NCI-H526 (cell line): ENCODE data around the gene ELOB.

Experiments used
- DNase-seq, 2 experiments: peaks; one replicate each; lab custom pipeline; 2025; lab: John Stamatoyannopoulos, UW

The ELOB gene

DNA sequence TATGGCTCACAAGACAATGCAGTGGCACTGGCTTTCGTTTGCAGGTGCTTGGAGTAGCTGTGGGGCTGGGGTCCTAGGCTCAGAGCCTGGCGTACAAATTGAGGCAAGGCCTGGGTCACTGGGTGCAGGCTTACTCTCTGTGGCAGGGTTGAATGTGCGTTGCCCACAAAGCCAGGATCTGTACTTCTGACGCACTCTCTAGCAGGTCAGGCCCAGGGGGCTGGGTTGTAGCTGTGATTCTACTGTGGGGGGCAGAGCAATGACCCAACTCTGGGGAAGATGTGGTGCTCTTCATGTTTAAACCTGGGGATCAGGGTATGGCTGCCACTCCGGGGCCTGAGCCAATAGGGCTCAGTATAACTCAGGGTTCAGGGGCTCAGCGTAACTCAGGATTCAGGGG is 33.6 kb upstream of the ELOB start:
- DNase-seq = no peak

DNA sequence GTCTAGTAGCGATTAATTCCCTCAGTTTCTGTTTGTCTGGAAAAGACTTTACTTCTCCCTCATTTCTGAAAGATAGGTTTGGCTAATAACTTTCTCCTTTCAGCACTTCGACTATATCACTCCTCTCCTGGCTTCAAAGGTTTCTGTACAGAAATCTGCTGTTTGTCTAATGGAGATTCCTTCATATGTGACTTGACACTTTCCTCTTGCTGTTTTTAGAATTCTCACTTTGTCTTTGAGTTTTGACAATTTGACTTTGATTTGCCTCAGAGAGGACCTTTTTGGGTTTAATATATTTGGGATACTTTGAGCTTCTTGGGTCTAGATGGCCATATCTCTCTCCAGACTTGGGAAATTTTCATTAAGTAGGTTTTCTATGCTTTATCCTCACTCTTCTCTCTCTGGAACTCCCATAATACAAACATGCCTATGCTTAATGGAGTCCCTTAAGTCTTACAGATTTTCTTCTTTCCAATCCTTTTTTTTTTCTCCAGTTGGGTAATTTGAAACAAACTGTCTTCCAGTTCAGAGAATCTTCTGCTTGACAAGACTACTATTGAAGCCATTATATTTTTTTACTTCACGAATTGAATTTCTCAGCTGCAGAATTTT is 32.2 kb upstream of the ELOB start:
- DNase-seq = no peak

DNA sequence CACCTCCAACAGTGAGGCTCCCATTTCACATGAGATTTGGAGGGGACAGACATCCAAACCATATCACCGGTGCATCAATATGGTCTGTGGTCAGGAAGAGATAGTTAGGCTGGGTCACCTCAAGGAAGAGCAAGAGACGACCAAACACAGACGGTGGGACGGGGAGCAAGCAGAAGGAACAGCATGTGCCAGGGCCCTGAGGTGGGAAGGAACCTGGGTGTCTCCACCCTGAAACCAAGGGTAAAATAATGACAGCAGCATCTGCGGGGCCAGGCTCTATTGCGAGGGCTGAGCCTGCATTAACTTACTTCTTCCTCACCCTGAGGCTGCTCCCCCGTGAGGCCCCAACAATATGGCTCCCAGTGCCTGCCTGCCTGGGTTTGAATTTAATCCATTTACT is 31.1 kb upstream of the ELOB start:
- no peak for DNase-seq

DNA sequence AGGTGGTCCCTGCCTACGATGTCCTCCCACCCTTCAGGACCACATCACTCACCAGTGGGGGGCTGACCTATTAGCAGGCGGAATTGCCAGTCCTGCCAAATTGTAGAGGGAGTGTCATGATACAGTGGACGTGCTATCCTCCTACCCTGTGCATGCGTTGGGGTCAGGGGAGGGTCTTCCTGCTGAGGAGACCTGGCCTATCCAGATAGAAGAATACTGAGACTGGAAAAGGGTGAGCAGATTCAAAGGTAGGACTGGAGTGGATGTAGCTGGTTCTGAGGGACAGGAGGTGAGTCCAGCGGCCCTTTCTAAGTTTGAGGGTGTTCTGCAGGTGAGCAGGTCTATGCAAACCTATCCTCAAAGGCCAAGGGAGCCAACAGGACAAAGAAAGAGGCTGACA is 29.2 kb upstream of the ELOB start:
- DNase-seq = no peak

DNA sequence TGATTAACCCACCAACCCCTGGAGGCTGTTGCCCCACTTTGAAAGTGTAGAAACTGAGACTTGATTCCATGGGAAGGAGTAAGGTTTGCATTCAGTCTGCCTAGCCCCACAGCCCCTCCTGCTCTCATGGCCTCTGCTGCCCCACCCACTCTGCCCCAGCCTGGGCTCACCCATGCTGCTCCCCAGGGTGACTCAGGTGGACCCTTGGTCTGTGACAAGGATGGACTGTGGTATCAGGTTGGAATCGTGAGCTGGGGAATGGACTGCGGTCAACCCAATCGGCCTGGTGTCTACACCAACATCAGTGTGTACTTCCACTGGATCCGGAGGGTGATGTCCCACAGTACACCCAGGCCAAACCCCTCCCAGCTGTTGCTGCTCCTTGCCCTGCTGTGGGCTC is 27.6 kb upstream of the ELOB start:
- no peak for DNase-seq

DNA sequence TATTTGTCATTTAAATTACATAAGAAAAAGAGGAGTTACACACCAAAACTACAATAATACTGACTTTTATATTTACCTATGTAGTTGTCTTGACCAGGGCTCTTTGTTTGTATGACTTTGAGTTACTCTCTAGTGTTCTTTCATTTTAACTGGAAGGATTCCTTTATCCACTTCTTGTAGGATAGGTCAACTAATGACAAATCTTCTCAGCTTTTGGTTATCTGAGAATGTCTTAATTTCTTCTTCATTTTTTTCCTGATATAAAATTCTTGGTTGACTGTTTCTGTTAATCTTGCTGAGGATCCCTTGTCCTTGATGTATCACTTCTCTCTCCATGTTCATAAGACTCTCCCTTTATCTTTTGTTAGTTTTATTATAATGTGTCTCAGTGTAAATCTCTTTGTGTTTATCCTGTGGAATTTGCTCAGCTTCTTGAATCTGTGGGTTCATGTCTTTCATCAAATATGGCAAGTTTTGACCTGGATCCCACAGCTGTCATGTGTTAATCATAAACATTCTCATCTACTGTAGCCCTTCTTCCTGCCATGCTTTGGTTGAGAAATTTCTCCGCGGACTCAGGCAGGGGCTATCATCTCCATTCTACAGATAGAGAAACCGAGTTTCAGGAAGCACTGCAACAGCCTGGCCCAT is 26.6 kb upstream of the ELOB start:
- DNase-seq = no peak

DNA sequence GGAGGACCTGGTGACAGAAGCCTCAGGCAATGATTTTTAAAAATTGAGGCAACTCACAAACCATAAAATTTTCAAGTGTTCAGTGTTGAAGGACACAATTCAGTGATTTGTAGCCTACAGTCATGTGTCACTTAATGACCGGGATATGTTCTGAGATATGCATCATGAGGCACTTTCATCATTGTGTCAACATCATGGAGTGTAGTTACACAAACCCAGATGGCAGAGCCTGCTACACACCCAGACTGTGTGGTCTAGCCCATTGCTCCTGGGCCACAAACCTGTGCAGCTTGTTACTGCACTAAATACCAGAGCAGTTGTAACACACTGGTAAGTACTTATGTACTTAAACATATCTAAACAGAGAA is 22.8 kb upstream of the ELOB start:
- no peak for DNase-seq

DNA sequence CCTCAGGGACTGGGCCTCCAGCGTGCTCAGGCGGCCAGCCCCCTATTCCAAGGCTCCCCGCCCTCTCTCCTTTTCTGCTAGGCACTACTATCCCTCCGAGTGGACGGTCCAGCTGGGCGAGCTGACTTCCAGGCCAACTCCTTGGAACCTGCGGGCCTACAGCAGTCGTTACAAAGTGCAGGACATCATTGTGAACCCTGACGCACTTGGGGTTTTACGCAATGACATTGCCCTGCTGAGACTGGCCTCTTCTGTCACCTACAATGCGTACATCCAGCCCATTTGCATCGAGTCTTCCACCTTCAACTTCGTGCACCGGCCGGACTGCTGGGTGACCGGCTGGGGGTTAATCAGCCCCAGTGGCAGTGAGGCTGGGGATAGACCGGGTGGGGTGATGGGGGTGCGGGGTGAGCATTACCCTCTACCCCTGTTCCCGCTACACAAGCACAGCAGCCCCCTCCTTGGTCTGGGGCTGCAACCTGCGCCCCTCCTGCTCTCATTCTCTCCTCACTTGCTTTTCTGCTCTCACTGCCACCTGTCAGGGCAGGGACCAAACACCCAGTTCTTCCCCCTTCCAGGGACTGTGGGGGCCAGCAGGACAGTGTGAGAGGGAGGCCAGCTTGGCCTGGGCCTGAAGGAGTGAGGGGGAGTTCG is 22.3 kb upstream of the ELOB start:
- DNase-seq = no peak

DNA sequence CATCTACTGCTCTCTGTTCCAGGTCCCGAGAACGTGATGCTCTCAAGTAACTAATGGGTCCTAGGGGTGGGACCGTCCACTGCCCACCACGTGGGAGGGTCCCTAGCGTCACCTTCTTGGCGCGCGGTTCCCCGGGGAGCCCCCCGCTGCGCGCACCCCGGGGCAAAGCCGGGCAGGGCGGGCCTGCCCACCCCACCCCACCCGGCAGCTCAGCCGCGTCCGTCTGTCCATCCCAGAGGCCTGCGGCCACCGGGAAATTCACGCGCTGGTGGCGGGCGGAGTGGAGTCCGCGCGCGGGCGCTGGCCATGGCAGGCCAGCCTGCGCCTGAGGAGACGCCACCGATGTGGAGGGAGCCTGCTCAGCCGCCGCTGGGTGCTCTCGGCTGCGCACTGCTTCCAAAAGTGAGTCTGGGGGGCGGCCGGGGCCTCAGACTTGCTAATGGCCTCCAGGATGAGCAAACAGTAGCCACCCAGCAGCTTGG is 21.7 kb upstream of the ELOB start:
- DNase-seq = no peak

DNA sequence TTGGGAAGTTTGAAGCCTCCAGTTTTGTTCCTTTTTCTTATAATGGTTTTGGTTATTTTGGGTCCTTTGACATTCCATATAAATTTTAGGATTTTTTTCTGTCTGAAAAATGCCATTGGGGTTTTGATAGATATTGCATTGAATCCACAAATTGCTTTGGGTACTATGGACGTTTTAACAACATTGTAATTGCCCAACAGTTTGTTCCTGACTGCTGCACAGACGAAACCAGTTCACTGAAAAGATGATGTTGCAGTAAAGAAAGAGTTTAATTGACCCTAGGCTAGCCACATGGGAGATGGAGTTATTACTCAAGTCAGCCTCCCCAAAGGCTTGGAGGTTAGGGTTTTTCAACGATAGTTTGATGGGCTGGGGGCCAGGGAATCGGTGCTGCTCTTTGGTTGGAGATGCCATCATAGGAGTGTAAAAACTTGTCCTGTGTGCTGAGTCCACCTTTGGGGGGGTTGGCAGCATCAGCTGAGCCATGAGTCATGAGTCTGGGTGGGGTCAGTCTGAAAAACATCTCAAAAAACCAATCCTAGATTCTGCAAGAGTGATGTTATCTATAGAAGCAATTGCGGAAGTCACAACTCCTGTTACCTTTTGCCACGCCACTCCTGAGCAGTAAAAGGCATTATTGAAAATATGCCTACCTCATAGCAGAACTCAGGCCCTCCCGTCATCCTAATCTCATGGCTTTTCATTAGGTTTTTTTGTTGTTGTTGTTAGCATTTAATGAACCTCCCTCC is 18.5 kb upstream of the ELOB start:
- DNase-seq = no peak

DNA sequence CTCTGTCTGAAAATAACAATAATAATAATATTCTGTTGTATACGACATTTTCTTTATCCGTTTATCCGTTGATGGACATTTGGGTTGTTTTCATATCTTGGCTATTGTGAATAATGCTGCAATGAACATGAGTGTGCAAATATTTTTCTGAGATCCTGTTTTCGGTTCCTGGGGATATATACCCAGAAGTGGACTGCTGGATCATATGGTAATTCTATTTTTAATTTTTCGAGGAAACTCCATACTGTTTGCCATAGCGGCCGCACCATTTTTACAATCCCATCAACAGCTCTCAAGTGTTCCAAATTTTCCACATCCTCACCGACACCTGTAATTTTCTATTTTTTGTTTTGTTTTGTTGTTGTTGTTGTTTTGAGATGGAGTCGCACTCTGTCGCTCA is 15.9 kb upstream of the ELOB start:
- no peak for DNase-seq

DNA sequence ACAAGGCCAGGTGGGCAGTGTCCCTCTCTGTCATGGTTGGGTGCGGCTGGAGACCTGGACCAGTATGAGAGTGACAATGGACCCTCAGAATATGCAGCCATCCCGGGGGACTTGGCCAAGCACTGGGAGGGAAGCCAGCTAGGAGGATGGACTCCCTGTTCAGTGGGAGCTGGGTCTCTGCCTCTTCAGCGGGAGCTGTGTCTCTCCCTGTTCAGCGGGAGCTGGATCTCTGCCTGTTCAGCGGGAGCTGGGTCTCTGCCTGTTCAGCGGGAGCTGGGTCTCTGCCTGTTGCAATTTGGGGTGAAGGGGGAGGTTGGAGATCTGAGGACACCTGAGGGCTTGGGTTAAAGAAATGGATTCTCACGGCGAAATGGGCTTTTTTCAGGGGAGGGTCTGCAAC is 14.1 kb upstream of the ELOB start:
- no peak for DNase-seq

DNA sequence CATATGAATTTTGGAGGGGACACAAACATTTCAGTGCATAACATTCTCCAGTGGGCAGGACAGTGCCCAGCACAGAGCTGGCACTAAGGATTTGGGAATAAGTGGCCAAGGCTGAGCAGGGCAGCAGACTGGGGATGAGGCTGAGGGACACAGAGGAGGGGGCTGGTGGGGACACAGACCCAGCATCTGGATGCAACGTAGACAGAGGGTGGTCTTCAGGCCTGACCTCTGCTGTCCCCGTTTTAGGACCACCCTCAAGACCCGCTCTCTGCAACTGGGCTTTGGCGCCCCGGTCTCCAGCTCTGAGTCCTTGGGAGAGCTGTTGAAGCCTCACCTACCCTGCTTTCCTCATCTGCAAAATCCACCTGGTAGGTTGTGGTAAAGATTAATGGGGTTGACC is 13.6 kb upstream of the ELOB start:
- DNase-seq = no peak

DNA sequence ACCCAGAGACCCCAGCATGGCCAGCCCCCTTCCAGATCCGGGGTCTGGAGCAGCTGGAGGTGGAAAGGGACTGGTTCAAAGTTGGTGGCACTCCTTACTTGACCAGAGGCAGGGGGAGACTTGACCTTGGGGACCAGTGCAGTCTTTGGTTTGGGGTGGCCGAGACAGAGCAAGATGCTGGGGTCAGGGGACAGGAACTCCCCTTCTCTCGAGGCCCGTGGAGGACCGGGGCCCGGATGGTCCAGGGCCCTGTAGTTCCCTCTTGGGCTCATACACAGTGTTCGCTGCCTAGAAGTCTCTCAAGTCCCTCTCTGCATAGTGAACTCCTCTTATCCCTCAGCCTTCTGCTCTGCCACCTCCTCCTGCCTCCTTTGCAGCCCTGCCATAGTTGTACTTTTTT is 10.9 kb upstream of the ELOB start:
- DNase-seq = no peak

DNA sequence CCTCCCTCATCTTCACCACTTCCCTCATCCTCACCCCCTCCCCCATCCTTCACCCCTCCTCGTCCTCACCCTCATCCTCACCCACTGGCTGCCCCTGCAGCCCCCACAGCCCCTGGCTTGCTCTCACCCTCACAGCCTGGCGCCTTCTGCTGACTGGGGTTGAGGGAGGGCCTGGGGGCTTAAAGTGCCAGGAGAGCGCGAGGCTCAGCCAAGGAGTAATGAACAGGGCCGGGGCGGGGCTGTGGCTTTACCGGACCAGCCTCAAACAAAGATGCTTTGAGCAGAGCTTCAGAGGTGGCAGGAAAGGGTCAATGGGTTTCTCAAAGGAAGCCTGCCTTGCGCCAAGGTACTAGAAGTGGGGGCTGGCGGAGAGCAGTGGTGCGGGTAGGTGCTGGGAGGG is 10.3 kb upstream of the ELOB start, which contains the start of gene PRSS33:
PRSS33 (minus strand) TSS at position 155 of the 400 bp plus-strand sequence. CDS start 1,013 bp downstream, outside the sequence.
- DNase-seq = no peak

DNA sequence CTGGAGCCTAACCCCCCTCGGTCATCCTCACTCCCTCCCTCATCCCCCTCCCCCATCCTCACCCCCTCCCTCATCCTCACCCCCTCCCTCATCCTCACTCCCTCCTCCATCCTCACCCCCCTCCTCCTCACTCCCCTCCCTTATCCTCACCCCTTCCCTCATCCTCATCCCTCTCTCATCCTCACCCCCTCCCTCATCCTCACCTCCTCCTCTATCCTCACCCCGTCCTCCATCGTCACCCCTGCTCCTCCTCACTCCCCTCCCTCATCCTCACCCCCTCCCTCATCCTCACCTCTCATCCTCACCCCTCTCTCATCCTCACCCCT is 9.7 kb upstream of the ELOB start:
- no peak for DNase-seq

DNA sequence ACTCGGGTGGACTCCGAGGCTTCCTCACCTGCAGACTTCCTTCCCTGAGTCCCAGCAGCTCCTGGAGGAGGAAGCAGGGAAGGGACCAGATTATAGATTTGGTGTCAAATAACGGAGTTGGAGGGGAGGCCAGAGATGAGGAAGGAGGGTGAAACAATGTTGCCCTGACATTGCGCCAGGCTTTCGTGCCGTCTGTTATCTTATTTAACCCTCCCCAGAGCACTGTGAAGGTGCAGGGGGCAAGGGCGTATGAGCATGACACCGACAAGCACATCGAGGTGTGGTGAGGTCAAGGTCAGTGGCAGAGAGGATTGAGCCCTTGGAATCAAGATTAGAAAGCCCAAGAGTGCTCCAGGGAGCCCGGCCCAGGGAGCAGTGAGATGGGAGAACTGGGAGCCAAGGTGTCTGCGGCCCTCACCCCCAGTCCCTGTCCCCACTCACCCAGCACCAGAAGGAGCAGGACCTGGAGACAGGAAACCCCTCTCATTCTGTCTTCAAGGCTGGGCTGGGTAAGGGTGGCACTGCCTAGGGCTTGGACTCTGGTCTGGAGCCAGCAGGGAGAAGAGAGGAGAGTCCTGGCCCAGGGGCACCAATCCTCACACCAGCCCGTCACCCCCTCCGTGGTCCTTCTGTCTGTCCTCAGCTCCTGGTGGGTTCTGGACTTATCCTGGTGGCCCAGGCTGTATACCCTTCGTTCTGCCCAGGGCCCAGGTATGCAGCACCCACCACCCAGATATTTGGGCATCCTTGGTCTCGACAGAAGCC is 9.2 kb upstream of the ELOB start:
- no peak for DNase-seq

DNA sequence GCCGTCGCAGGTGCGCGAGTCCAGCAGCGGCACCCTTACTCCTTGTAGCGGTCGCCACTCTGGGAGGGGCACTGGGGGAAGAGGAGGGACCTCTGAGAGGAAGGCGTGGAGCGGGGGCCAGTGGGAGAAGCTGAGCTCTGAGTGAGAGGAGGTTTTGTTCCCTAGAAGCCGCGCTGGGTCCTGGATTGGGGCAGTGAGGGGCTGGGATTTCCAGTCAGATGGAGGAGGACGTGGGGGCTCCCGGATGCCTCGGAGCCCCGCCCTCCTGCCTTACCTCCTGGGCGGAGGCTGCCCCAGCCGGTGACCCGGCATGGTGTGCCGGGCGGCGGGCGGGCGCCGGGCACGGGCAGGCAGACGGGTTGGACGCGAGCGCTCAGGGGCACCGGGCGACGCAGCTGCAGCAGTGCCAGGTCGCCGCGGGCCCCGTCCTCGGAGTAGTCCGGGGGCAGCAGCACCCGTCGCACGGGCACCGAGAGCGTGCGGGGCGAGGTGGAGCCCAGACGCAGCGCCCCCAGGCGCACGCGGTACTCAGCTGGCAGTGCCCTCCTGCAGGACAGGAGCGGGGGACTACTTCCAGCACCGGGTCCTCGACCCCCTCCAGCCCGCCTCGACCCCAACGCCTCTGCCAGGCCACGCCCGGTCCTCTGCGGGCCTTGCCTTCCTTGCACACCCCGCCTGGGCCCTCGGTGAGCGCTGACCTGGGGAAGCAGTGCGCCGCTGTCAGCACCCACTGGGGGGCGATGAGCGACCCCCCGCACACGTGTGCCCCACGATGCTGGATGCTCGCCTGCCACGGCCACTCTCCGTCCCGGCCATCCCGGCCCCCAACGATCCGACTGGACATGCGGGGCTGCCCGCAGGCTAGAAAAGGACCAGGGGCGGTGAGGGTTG is 8.3 kb upstream of the ELOB start:
- DNase-seq = peak in 1 of 2 experiments; percentile 22

DNA sequence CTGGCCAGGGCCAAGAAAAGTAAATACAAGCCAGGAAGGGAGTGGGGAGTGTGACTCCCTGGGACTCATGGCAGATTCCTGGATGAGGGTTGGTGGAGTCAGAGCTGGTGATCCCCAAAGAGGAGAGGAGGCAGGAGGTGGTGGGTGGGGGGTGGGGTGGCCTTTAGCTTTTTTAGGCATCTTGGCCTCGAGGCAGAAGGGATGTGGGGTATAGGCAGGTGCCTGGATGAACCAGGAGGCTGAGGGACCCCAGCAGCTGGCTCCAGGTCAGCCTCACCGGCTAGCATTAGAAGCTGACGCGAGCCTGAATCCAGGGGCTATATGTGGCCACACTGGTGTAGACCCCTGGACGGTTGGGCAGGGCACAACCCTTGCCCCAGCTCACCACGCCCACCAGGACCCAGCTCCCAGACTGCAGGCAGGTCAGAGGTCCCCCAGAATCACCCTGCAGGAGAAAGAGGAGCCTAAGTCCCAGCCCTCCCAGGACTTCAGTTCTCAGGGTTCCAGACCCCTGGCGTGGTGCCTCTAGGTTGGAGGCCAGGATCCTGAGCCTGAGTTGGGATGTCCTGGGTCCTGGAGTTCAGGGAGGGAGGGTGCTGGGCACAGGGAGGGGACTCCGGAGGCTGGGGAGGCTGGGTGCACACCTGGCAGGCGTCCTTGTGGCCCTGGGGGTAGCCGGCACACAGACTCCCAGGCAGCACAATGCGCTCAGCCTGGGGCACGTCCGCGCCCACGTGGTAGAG is 7.4 kb upstream of the ELOB start:
- no peak for DNase-seq

DNA sequence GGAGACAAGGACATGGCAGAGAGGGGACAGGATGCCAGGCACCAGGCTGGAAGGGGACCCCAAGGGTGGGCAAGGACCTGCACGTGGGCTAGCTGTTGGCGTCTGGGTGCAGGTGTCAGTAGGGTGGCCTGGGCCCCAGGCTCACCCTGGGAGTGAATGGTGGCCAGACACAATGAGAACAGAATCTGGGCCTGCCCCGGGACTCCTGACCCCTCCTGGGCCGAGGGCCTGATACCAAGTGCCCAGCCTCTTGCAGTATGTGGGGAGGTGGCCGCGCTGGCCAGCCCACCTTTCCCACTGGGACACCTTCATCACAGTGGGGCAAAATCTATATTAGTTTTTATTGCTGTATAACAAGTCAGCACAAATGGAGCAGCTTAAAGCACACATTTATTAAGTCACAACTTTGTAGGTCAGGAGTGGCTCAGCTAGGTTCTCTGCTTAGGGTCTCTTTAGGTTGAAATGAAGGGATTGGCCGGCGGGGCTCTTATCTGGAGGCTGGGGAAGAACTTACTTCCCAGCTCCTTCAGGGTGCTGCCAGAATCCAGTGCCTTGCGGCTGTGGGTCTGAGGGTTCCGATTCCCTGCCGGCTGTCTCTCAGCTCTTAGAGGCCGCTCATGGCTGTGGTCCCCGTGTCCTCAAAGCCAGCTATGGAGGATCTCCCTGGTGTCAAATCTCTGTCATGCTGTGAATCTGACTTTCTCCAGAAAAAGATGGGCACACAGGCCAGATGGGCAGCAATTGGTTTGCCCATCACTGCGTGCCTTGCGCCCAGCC is 6.7 kb upstream of the ELOB start:
- DNase-seq = no peak
